Muscle layer of colon (tissue), 2 donors: Measurements from ENCODE around the gene PRDM16.

Experiments
- H3K27ac ChIP-seq: one replicate; pipeline ENCODE4 v1.7.0; 2013; ENCODE audit warnings: low read depth, mild to moderate bottlenecking, low read length, moderate library complexity
- H3K27me3 ChIP-seq, 2 donors: one replicate each; pipeline ENCODE4 v1.7.0; 2013; ENCODE audit warnings: low read length in 2 of 2, mild to moderate bottlenecking in 2 of 2; ENCODE audit not compliant: insufficient read depth in 2 of 2, control insufficient read depth in 1 of 2
- H3K36me3 ChIP-seq: one replicate; pipeline ENCODE4 v1.7.0; 2013; ENCODE audit warnings: mild to moderate bottlenecking, low read length; ENCODE audit not compliant: insufficient read depth
- H3K4me1 ChIP-seq: one replicate; pipeline ENCODE4 v1.7.0; 2013; ENCODE audit warnings: mild to moderate bottlenecking, low read length; ENCODE audit not compliant: insufficient read depth
- H3K4me3 ChIP-seq, 2 donors: one replicate each; pipeline ENCODE4 v1.7.0; 2013; ENCODE audit warnings: low read length in 2 of 2, low read depth in 1 of 2, mild to moderate bottlenecking in 1 of 2, moderate library complexity in 1 of 2
- H3K9ac ChIP-seq: one replicate; pipeline ENCODE4 v1.7.0; 2013; ENCODE audit warnings: low read length
- H3K9me3 ChIP-seq: one replicate; pipeline ENCODE4 v1.7.0; 2013; ENCODE audit warnings: mild to moderate bottlenecking, low read length
- donor health status: abdominal sarcoma.
- donor health status: Adenocarcinoma of cecum.

PRDM16 gene

GRCh38 chr1:3295846-3296245 lies 226.8 kb downstream of the PRDM16 start:
- Histone ChIP-seq H3K36me3 (no peaks in the 10 kb centered on the region), H3K4me3 (no peak overlapping the region), H3K4me1 (no peaks in the 10 kb centered on the region), H3K27ac (no peak overlapping the region), H3K27me3 (peaks cover 0 to 13% of the 10 kb centered on the region in 2 donors), H3K9me3 (no peaks in the 10 kb centered on the region), H3K9ac (no peak overlapping the region)

- Histone ChIP-seq H3K27me3 (peaks cover 0 to 13% of the 10 kb centered on the region in 2 donors), H3K9ac (no peak overlapping the region), H3K36me3 (no peaks in the 10 kb centered on the region), H3K4me3 (no peak overlapping the region), H3K27ac (no peak overlapping the region), H3K4me1 (no peaks in the 10 kb centered on the region), H3K9me3 (no peaks in the 10 kb centered on the region)
Observed at GRCh38 chr1:3296326-3296725, 227.3 kb downstream of the PRDM16 start.

GRCh38 chr1:3296826-3297225 lies 227.8 kb downstream of the PRDM16 start:
- Histone ChIP-seq H3K4me1 (no peaks in the 10 kb centered on the region), H3K9ac (no peak overlapping the region), H3K27me3 (peaks cover 0 to 16% of the 10 kb centered on the region in 2 donors), H3K27ac (no peak overlapping the region), H3K9me3 (no peaks in the 10 kb centered on the region), H3K4me3 (no peak overlapping the region), H3K36me3 (no peaks in the 10 kb centered on the region)

- Histone ChIP-seq H3K4me1 (no peaks in the 10 kb centered on the region), H3K27ac (no peak overlapping the region), H3K36me3 (no peaks in the 10 kb centered on the region), H3K27me3 (peaks cover 0 to 17% of the 10 kb centered on the region in 2 donors), H3K9me3 (no peaks in the 10 kb centered on the region), H3K9ac (no peak overlapping the region), H3K4me3 (no peak overlapping the region)
Observed at GRCh38 chr1:3297756-3298155, 228.8 kb downstream of the PRDM16 start.

GRCh38 chr1:3298197-3298596 lies 229.2 kb downstream of the PRDM16 start:
- Histone ChIP-seq H3K4me3 (no peak overlapping the region), H3K9me3 (no peaks in the 10 kb centered on the region), H3K27me3 (peaks cover 0 to 13% of the 10 kb centered on the region in 2 donors), H3K4me1 (no peaks in the 10 kb centered on the region), H3K36me3 (no peaks in the 10 kb centered on the region), H3K9ac (no peak overlapping the region), H3K27ac (no peak overlapping the region)

- no peak overlapping the region for H3K9ac ChIP-seq
- no peak overlapping the region for H3K4me3 ChIP-seq
- peaks cover 0 to 4% of the 10 kb centered on the region in 2 donors for H3K27me3 ChIP-seq
- no peaks in the 10 kb centered on the region for H3K36me3 ChIP-seq
- no peaks in the 10 kb centered on the region for H3K4me1 ChIP-seq
- no peaks in the 10 kb centered on the region for H3K9me3 ChIP-seq
- no peak overlapping the region for H3K27ac ChIP-seq
Observed at GRCh38 chr1:3304246-3304645, 235.2 kb downstream of the PRDM16 start.

- no peak overlapping the region for H3K9ac ChIP-seq
- H3K4me1 ChIP-seq, result no peaks in the 10 kb centered on the region
- no peaks in the 10 kb centered on the region for H3K36me3 ChIP-seq
- H3K9me3 ChIP-seq, result no peaks in the 10 kb centered on the region
- H3K27ac ChIP-seq, result no peak overlapping the region
- H3K4me3 ChIP-seq, result no peak overlapping the region
- H3K27me3 ChIP-seq, result peaks cover 0 to 4% of the 10 kb centered on the region in 2 donors
Observed at GRCh38 chr1:3304692-3305091, 235.7 kb downstream of the PRDM16 start.

GRCh38 chr1:3305156-3305555 lies 236.2 kb downstream of the PRDM16 start:
- H3K9ac ChIP-seq, result no peak overlapping the region
- no peaks in the 10 kb centered on the region for H3K36me3 ChIP-seq
- H3K4me1 ChIP-seq, result no peaks in the 10 kb centered on the region
- no peak overlapping the region for H3K4me3 ChIP-seq
- H3K27ac ChIP-seq, result no peak overlapping the region
- H3K9me3 ChIP-seq, result no peaks in the 10 kb centered on the region
- peaks cover 0 to 4% of the 10 kb centered on the region in 2 donors for H3K27me3 ChIP-seq

GRCh38 chr1:3306583-3307291 lies 237.7 kb downstream of the PRDM16 start:
- H3K27ac ChIP-seq, result no peak overlapping the region
- peaks cover 0 to 2% of the 10 kb centered on the region in 2 donors for H3K27me3 ChIP-seq
- no peaks in the 10 kb centered on the region for H3K9me3 ChIP-seq
- no peaks in the 10 kb centered on the region for H3K36me3 ChIP-seq
- no peak overlapping the region for H3K9ac ChIP-seq
- H3K4me3 ChIP-seq, result no peak overlapping the region
- no peaks in the 10 kb centered on the region for H3K4me1 ChIP-seq

GRCh38 chr1:3307359-3307758 lies 238.4 kb downstream of the PRDM16 start:
- no peak overlapping the region for H3K9ac ChIP-seq
- no peaks in the 10 kb centered on the region for H3K9me3 ChIP-seq
- no peak overlapping the region for H3K4me3 ChIP-seq
- no peaks in the 10 kb centered on the region for H3K36me3 ChIP-seq
- no peak overlapping the region for H3K27ac ChIP-seq
- no peaks in the 10 kb centered on the region for H3K27me3 ChIP-seq
- no peaks in the 10 kb centered on the region for H3K4me1 ChIP-seq

- Histone ChIP-seq H3K4me3 (no peak overlapping the region), H3K9ac (no peak overlapping the region), H3K36me3 (no peaks in the 10 kb centered on the region), H3K27me3 (no peaks in the 10 kb centered on the region), H3K4me1 (peaks cover 6% of the 10 kb centered on the region), H3K27ac (no peak overlapping the region), H3K9me3 (no peaks in the 10 kb centered on the region)
Observed at GRCh38 chr1:3308053-3308452, 239.1 kb downstream of the PRDM16 start.

- H3K36me3 ChIP-seq, result no peaks in the 10 kb centered on the region
- peaks cover 23% of the 10 kb centered on the region for H3K4me1 ChIP-seq
- H3K9ac ChIP-seq, result no peak overlapping the region
- no peak overlapping the region for H3K27ac ChIP-seq
- no peaks in the 10 kb centered on the region for H3K9me3 ChIP-seq
- no peak overlapping the region for H3K4me3 ChIP-seq
- H3K27me3 ChIP-seq, result peaks cover 4 to 6% of the 10 kb centered on the region in 2 donors
Observed at GRCh38 chr1:3310718-3311400, 241.9 kb downstream of the PRDM16 start.
